Measurements from ENCODE around the gene ERF.

ERF gene

GRCh38 chr19:42286349-42287016 is 31.6 kb upstream of the ERF start:
- no peak for DNase-seq

GRCh38 chr19:42285988-42286348 is 31.0 kb upstream of the ERF start:
- DNase-seq: no peak

DNA sequence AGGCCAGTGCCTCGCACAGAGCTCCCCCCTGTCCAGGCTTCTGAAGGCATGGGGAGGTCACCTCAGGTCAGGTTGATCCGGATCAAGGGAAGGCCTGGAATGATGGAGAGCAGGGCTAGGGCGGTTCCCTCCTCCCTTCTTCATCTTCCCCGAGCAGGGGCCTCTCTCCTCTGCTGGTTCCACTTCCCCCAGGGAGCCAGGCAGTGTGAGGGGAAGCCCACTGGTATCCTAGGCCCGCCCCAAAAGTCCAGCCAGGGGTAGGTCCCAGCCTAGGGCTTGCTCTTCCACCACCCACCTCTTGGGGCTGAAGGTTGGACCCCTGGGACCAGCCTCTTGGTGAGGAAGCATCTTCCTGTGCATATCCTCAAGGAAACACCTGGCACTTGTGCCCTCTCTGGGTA is 30.6 kb upstream of the ERF start:
- DNase-seq: no peak

DNA sequence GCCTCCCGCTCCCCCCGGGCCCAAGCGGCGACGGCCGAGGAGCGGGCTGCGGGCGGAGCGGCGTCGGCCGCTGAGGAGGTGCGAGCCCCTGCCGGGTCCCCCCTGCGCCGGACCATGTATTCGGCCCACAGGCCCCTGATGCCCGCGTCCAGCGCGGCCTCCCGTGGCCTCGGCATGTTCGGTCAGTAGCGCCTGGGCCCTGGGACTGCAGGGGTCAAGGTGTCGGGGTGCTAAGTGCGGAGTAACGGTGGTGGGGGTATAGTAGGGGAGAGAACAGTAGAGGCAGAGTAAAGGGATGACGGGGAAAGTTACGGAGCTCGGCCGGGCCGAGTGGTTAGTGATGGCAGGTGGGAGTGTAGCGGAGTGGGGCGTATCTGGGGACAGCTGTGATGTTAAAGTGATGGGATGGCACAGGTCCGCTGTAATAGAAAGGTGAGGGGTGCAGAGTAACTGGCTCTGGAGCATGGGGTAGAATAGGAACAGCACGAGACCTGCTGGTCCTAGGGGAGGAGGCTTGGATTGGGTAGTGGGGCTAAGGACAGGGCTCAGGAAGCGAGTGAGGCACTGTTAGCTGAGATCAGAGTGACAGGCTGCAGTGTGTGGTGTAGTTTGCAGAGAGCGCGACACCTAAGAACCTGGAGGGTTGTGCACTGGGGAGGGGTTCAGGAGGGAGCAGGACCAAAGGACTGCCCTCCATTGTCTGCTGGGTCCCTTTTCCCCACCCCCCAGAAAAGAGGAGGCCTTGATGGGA is 29.8 kb upstream of the ERF start:
- peak; percentile 13 for DNase-seq

DNA sequence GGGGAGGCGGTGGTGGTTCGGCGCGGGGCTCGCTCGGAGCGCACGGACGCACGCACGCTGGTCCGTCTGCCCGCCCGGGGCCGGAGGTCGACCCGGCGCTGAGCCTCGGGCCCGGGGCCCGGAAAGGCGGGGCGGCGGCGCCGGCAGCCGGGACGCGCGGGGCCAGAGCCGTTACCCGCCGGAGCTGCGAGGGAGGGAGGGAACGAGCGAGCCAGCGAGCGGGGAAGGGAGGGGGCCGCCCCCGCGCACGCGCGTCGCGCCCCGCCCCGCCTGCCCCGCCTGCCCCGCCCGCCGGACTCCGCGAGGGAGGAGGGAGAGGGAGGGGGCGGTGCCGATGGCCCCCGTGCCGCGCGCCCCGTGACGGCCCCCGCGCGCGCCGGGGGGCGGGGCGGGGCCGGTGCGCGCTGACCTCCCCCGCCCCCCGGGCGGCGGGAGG is 29.2 kb upstream of the ERF start:
- DNase-seq: peak; percentile 54

GRCh38 chr19:42283188-42284065 is 28.5 kb upstream of the ERF start:
- peak; percentile 89 for DNase-seq

DNA sequence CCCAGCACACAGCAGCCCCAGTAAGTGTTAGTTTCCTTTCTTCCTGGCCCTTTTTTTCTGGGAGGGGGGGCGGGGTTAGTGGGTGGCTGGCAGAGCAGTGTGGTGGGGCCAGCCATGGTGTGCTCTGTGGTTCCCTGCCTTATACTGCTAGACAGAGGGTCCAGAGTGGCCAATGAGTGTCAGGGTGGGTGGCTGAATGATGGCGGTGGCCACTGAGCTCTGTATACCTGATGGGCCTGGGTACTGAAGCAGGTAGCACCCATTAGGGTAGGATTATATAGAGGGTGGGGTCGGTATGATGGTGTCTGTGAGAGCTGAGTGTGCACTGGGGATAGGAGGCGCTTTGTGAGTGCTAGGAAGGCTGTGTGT is 27.9 kb upstream of the ERF start:
- DNase-seq: no peak

- DNase-seq: peak; percentile 36
Observed at GRCh38 chr19:42281827-42282762, 27.2 kb upstream of the ERF start.

GRCh38 chr19:42281146-42281826 is 26.4 kb upstream of the ERF start:
- DNase-seq: peak; percentile 77

DNA sequence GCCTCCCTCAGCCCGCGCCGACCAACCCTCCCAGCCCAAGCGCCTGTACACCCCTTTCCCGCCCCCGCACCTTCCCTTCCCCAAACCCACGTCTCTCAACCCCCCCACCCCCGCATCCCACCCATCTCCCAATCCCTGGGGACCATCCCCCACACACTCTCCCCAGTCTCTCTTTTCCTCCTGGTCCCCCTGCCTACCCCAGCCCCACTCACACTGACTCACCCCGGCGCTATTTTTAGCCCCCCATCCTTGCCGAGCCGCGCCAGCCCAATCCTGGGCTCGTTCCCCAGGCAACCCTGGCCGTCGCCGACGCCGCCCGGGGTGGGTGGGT is 25.9 kb upstream of the ERF start:
- DNase-seq: peak; percentile 67

DNA sequence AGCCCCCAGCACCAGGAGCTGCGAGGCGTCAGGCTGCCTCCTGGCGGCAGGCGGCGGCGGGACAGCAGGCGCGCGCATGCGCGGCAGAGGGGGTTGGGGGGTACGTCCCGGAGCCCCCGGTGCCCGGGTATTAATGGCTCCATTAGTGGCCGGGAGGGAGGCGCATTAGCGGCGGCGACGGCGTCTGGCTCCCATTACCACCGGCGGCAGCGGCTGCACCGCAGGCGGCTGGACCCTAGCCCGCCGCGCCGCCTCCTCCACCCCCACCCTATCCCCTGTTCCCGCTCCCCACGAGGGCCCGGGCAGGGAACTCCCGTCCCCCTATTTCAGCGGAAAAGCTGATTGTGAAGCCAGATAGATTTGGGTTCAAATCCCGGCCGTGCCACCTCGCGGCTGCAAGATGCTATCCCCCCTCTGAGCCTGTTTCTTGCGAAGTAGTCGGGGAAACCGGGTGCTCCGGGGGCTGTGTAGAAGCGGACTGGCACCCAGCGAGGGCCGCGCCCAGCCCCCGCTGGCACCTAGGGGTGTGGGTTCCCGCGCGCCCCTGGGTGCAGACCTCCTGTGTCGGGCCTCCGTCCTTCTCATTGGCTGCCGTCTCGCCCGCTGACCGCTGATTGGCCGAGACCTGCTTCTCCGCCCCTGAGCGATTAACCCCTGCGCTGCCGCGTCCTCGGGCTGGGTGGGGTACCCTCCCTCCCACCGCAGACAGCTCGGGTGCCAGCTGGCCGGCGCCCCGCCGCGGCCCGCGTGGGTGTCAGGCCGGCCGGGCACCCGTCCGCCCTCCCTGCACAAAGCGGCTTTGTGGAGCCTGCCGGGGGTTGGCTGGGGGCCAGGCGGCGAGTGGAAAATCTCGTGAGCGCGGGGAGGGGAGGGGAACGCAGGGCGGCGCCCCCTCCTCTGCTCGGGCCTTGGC is 25.2 kb upstream of the ERF start:
- DNase-seq: peak; percentile 93

DNA sequence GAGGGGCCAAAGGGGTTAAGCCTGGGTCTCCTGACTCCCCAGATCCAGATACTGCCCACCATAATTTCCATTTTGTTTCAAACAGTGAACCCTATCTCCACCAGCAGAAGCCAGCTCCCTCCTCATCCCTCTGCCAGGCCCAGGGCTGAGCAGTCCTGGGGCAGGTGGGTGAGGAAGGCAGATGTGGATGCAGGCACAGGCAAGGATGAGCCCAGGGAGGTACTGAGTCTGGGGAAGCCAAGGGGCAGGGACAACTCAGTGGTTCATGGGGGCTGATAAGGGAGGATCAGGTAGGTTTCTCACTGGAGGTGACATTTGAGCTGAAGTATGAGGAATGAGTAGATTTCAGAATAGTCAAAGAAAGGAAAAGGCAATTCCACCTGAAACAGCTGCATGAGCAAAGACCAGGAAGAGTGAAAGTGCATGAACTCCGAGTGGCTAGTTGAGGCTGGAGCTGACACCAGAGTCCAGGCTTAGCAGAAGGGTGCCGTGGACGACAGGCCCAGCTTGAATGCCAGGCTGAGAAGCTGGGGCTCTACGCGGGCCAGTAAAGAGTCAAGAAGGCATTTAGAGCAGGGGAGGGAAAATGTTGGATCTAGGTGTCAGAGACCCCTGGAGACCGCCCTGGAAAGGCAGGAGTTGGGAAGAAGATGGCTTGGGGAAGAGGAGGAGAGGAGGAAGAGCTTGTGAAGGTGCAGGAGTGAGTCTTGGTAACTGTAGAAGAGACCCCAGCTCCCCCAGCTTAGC is 24.4 kb upstream of the ERF start:
- DNase-seq: no peak

DNA sequence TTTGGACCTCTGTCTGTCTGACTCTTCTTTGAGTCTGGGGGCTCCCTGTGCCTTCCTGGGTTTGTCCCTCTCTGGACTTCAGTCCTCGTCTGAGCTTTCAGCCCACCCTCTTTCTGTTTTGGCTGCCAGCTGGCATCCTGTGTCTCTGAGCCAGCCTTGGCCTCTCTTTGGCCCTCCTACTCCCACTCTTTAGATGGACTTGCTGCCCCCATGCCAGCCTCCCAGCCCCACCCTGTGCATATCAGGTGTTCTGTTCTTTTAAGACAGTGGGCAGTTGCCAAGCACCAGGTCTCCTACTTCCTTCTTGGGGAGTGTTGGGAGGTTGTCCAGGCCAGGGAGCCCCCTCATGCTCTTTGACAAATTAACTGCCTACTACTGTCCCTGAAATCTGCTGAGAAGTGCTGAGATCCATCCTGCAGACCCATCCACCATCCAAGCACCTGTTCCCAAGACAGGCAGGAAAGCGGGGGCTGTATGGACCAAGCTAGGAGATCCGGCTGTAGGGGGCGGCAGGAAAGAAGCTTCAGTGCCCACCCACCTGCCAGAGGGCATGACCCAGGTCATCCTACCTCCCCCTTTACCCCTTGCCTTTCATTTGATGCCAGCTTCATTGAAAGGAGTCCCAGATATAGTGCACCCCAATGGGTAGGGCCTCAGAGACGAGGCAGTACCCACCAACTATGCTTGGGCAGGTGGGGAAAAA is 23.7 kb upstream of the ERF start:
- DNase-seq: no peak

GRCh38 chr19:42277821-42278451 is 23.0 kb upstream of the ERF start:
- DNase-seq: peak; percentile 71

- no peak for DNase-seq
Observed at GRCh38 chr19:42276821-42277220, 21.9 kb upstream of the ERF start.

GRCh38 chr19:42276284-42276683 is 21.4 kb upstream of the ERF start:
- no peak for DNase-seq

DNA sequence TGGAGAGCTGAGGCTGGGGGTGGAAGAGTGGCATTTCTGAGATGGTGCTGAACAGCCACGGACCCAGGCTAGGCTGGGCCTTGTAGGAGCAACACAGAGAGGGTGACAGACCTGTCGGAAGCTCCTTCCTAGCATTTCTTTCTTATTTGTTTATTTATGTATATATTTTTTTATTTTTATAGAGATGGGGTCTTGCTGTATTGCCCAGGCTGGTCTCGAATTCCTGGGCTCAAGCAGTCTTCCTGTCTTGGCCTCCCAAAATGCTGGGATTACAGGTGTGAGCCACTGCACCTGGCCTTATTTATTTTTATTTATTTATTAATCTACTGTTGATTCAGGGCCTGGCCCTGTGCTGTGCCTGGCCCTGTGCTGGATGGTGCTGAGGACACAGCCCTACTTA is 20.6 kb upstream of the ERF start:
- no peak for DNase-seq

- no peak for DNase-seq
Observed at GRCh38 chr19:42275103-42275502, 20.2 kb upstream of the ERF start.

DNA sequence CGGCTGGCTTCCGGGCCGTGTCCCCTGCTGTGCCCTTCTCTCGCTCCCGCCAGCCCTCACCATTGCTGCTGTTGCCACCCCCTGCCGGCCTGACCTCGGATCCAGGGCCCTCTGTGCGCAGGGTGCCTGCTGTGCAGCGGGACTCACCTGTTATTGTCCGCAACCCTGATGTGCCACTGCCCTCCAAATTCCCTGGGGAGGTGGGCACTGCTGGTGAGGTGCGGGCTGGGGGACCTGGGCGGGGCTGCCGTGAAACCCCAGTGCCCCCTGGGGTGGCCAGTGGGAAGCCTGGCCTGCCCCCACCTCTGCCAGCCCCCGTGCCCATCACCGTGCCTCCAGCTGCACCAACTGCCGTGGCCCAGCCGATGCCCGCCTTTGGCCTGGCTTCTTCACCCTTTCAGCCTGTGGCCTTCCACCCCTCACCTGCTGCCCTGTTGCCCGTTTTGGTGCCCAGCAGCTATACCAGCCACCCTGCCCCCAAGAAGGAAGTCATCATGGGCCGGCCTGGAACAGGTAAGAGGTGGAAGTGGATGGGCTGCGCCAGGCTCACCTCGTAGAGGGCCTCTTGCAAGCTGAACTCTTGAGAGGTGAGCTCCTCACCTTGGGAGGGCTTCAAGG is 19.2 kb upstream of the ERF start:
- no peak for DNase-seq

Data from NCI-H1694 treated with DMSO at 0.1 percent for 48 hours (cell line).